Tibial artery (tissue), 4 donors: ENCODE results near the gene NPAS3.

ENCODE experiments used
- DNase-seq, 2 donors: peaks; one replicate each; pipeline ENCODE4 v3.0.0-alpha.2; 2019
- H3K27ac ChIP-seq, 2 donors: fragments of 200-600 bp; sonication (generic) in 1 of 2; 1 replicate in 1 of 2; 2 replicates in 1 of 2; pipeline ENCODE4 v1.5.1; 2018 to 2019; ENCODE audit warnings: mild to moderate bottlenecking in 1 of 2
- H3K27me3 ChIP-seq, 2 donors: fragments of 200-600 bp; sonication (generic) in 1 of 2; one replicate each; pipeline versions ENCODE4 v1.5.1 to v1.6.0; 2016 to 2019
- H3K36me3 ChIP-seq, 3 donors: fragments of 200-600 bp; sonication (generic) in 2 of 3; one replicate each; pipeline ENCODE4 v1.5.1; 2016 to 2019; ENCODE audit warnings: mild to moderate bottlenecking in 2 of 3
- H3K4me1 ChIP-seq, 4 donors: fragments of 200-600 bp; sonication (generic) in 2 of 4; 1 replicate in 3 of 4; 2 replicates in 1 of 4; pipeline ENCODE4 v1.5.1; 2016 to 2019
- H3K4me3 ChIP-seq, 2 donors: fragments of 200-600 bp; sonication (generic) in 1 of 2; 1 replicate in 1 of 2; 2 replicates in 1 of 2; pipeline ENCODE4 v1.5.1; 2018 to 2019; ENCODE audit warnings: mild to moderate bottlenecking in 2 of 2
- H3K9me3 ChIP-seq, 3 donors: fragments of 200-600 bp; sonication (generic) in 1 of 3; one replicate each; pipeline ENCODE4 v1.5.1; 2016 to 2019
- intact Hi-C: fragments of 100-400 bp; cut with DNase I; formaldehyde crosslinking; loops from one replicate; pipeline ENCODE4 v1.15.0; 2023; ENCODE audit warnings: low total_unique reads
- TF ChIP-seq, protein P1 (sequence below), 2 experiments: fragments of 200-600 bp in 1 of 2; fragments of 450-650 bp in 1 of 2; IDR thresholded peaks; one replicate each; pipeline ENCODE4 v1.5.1; 2017 to 2019; ENCODE audit warnings: antibody characterized with exemption in 2 of 2, mild to moderate bottlenecking in 1 of 2, moderate library complexity in 1 of 2

NPAS3 gene

DNA sequence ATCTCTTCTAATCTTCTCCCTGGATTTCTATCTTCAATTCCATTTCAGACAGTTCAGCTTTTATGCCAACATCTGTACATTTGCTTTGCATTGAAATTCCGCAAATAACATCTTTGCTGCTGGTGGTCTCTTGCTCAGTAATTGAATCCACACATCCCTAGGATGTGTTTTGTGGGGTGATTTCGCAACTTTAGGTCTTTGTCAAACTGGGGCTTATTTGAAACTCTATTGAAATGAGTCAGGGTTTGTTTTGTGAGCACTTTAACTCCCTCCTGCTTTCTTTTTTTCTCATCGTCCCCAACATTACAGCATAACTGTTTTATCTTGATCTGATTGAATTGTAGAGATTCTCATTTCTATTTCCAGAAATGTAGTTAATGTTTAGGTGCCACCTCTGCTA lies 404.3 kb downstream of the NPAS3 start:
- Histone ChIP-seq H3K27ac (no peak overlapping the region), H3K4me3 (no peak overlapping the region), H3K9me3 (no peaks in the 10 kb centered on the region), H3K27me3 (no peaks in the 10 kb centered on the region), H3K4me1 (no peaks in the 10 kb centered on the region), H3K36me3 (no peaks in the 10 kb centered on the region)
- DNase-seq, result no peak
- intact Hi-C loops, result no loop called here
- TF ChIP-seq, protein P1, sequence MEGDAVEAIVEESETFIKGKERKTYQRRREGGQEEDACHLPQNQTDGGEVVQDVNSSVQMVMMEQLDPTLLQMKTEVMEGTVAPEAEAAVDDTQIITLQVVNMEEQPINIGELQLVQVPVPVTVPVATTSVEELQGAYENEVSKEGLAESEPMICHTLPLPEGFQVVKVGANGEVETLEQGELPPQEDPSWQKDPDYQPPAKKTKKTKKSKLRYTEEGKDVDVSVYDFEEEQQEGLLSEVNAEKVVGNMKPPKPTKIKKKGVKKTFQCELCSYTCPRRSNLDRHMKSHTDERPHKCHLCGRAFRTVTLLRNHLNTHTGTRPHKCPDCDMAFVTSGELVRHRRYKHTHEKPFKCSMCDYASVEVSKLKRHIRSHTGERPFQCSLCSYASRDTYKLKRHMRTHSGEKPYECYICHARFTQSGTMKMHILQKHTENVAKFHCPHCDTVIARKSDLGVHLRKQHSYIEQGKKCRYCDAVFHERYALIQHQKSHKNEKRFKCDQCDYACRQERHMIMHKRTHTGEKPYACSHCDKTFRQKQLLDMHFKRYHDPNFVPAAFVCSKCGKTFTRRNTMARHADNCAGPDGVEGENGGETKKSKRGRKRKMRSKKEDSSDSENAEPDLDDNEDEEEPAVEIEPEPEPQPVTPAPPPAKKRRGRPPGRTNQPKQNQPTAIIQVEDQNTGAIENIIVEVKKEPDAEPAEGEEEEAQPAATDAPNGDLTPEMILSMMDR (IDR thresholded peaks at IDR 0.05), result no peak

DNA sequence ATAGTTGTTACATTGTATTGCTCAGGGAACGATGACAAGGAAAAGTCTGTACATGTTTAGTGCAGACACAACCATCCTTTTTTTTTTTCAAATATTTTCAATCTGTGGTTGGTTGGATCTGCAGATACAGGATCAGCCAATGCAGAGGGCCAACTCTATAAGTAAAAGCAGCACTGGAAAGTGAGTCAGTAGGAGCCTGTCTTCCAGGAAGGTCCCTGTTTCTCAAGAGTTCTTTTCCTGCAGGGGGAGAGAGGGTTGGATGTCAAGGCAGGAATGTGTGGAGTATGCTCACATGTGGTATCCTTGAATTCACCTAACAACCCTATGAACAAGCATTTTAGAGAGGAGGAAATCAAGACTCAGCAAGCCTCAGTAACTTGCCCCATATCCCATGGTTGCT lies 409.1 kb downstream of the NPAS3 start:
- intact Hi-C loops, result no loop called here

DNA sequence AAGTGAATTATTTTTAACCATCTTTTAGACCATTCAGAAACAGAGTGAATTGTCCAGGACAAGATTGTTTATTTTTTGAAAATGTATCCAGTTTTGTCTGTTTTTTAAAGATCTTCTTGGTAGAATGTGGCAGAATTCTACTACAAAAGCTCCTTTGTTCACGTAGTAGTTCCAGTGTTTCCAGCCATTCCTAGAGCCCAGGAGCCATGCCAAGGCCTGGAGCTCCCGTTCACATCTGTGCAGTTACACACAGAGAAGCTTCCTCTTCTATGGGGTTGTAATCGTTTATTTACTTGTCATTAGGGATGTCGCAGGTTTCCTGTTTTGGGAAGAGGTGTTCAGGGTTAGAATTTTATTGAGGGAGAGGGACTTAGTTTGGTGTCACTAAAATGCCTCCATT lies 409.8 kb downstream of the NPAS3 start:
- DNase-seq, result no peak
- Histone ChIP-seq H3K36me3 (no peaks in the 10 kb centered on the region), H3K4me3 (no peak overlapping the region), H3K9me3 (no peaks in the 10 kb centered on the region), H3K27me3 (no peaks in the 10 kb centered on the region), H3K4me1 (peaks cover 0 to 9% (median 3%) of the 10 kb centered on the region in 4 donors), H3K27ac (no peak overlapping the region)
- TF ChIP-seq, protein P1 (IDR thresholded peaks at IDR 0.05), result no peak
- intact Hi-C loops, result no loop called here

More for the DNA sequence above, 409.1 kb downstream of the NPAS3 start:
- TF ChIP-seq, protein P1 (IDR thresholded peaks at IDR 0.05), result no peak
- H3K27ac ChIP-seq, result no peak overlapping the region
- no peaks in the 10 kb centered on the region for H3K9me3 ChIP-seq
- H3K4me3 ChIP-seq, result no peak overlapping the region
- H3K27me3 ChIP-seq, result no peaks in the 10 kb centered on the region
- peaks cover 0 to 4% (median 1%) of the 10 kb centered on the region in 4 donors for H3K4me1 ChIP-seq
- DNase-seq, result no peak
- no peaks in the 10 kb centered on the region for H3K36me3 ChIP-seq

DNA sequence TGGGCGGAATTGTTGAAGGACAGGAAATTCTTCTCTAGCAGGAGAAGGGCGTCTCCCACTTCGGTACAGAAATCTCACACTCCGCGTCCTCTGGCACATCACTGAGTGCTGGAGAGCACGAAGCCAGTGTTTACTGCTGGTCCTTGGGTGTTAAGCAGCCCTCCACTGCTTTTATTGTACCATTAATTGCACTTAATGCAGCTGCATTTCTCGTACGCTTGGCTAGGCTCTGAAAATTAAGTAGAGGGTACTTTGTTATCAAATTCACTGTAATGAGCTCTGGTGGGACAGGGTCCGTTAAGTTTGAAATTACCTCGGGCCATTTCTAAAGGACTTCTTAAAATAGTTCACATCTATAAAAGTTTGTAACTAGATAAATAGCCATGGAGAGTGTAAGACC lies 411.2 kb downstream of the NPAS3 start:
- no peaks in the 10 kb centered on the region for H3K36me3 ChIP-seq
- no peaks in the 10 kb centered on the region for H3K9me3 ChIP-seq
- DNase-seq, result no peak
- H3K27ac ChIP-seq, result no peak overlapping the region
- TF ChIP-seq, protein P1 (IDR thresholded peaks at IDR 0.05), result no peak
- intact Hi-C loops, result no loop called here
- no peak overlapping the region for H3K4me3 ChIP-seq
- H3K27me3 ChIP-seq, result no peaks in the 10 kb centered on the region
- peaks cover 0 to 9% (median 3%) of the 10 kb centered on the region in 4 donors for H3K4me1 ChIP-seq

DNA sequence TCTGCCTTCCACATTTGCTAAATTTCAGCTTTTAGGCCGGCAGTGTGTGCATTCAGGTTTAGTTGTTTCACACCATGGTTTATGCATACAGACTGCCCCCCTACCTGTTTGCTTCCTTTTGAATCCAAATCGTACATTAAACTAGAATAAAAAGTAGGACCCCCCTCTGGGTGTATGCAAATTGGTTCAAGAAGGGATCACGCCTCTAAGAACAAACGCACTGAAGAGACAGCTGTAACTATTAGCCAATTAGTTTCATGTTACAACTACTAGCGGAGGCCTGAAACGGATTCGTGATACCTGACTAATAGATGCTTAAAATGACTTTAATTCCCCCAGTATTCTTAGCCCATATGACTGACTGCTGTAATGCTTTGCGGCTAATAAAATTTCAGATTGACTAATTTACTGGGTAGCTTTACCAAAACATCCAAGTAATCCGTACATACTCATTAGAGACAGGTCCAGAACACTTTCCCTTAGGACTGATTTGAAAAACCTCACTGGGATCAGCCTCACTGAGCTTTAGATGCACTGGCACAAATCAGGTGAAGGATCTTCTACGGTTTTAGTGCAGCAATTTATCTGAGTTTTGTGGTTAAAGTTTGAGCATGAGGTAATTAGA lies 411.8 kb downstream of the NPAS3 start:
- DNase-seq, result no peak
- Histone ChIP-seq H3K27ac (no peak overlapping the region), H3K9me3 (no peaks in the 10 kb centered on the region), H3K27me3 (no peaks in the 10 kb centered on the region), H3K4me3 (no peak overlapping the region), H3K36me3 (no peaks in the 10 kb centered on the region), H3K4me1 (peaks cover 0 to 9% (median 3%) of the 10 kb centered on the region in 4 donors)
- TF ChIP-seq, protein P1 (IDR thresholded peaks at IDR 0.05), result no peak
- intact Hi-C loops, result no loop called here

DNA sequence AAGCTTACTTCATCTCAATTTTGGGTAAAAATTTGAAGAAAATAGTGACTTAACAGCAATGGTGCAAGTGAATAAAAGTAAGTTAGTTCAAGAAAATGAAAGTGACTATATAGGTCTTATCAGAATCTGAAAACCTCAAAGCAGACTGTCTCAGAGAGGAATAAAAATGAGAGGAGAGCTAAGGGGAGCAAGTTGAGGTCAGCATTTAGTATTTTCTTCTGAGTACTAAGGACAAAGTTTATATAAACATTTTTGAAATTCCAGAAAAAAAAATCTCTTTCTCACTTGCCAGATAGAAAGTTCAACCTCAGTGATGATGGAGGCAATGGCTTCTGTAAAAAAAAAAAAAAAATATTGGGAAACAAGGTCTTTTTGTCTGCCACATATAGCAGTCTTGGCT lies 414.1 kb downstream of the NPAS3 start:
- no peak for DNase-seq
- H3K4me3 ChIP-seq, result no peak overlapping the region
- H3K4me1 ChIP-seq, result peaks cover 0 to 9% (median 3%) of the 10 kb centered on the region in 4 donors
- intact Hi-C loops, result no loop called here
- H3K27me3 ChIP-seq, result no peaks in the 10 kb centered on the region
- H3K27ac ChIP-seq, result no peak overlapping the region
- TF ChIP-seq, protein P1 (IDR thresholded peaks at IDR 0.05), result no peak
- no peaks in the 10 kb centered on the region for H3K36me3 ChIP-seq
- H3K9me3 ChIP-seq, result no peaks in the 10 kb centered on the region
